Keratinocyte (primary cell): ENCODE measurements around the gene MED25.

Experiments used
- EZH2 ChIP-seq: IDR thresholded peaks from one replicate; pipeline ENCODE4 v1.6.1; 2012; ENCODE audit warnings: inconsistent platforms, mild to moderate bottlenecking, low read length, moderate library complexity
- TF ChIP-seq, protein P1 (sequence below), 3 experiments: IDR thresholded peaks in 1 of 3; conservative IDR thresholded peaks in 1 of 3; optimal IDR thresholded peaks in 1 of 3; 2 replicates in 2 of 3; 3 replicates in 1 of 3; pipeline versions ENCODE3 to v1.5.1; 2011; ENCODE audit warnings: low read length in 3 of 3, mild to moderate bottlenecking in 3 of 3, moderate library complexity in 2 of 3, control low read depth in 1 of 3, inconsistent platforms in 1 of 3; ENCODE audit not compliant: insufficient read depth in 2 of 3; ENCODE audit errors: extremely low read depth in 1 of 3

DNA sequence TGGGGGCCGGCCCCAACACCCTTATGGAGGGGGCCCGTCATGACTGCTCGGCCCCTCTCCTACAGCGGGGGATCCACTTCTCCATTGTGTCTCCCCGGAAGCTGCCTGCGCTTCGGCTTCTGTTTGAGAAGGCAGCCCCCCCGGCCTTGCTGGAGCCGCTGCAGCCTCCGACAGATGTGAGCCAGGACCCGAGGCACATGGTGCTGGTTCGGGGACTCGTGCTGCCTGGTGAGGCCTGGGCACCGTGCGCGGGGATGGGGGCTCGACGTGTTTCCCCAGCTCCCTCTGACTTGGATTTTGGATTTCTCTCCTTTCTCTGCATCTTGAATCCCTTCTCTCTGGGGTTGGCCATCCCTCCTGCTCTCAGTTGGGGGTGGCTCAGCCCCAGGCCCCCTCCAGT lies 11.6 kb downstream of the MED25 start:
- TF ChIP-seq, protein P1, sequence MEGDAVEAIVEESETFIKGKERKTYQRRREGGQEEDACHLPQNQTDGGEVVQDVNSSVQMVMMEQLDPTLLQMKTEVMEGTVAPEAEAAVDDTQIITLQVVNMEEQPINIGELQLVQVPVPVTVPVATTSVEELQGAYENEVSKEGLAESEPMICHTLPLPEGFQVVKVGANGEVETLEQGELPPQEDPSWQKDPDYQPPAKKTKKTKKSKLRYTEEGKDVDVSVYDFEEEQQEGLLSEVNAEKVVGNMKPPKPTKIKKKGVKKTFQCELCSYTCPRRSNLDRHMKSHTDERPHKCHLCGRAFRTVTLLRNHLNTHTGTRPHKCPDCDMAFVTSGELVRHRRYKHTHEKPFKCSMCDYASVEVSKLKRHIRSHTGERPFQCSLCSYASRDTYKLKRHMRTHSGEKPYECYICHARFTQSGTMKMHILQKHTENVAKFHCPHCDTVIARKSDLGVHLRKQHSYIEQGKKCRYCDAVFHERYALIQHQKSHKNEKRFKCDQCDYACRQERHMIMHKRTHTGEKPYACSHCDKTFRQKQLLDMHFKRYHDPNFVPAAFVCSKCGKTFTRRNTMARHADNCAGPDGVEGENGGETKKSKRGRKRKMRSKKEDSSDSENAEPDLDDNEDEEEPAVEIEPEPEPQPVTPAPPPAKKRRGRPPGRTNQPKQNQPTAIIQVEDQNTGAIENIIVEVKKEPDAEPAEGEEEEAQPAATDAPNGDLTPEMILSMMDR (optimal IDR thresholded peaks at IDR 0.05 in 1 of 3, IDR thresholded peaks at IDR 0.05 in 1 of 3, conservative IDR thresholded peaks at IDR 0.05 in 1 of 3; ENCODE audit: extremely low read depth in 1 of 3, insufficient read depth in 2 of 3, low read length in 3 of 3), result no peak
- no peak for TF ChIP-seq EZH2
